Measurements from ENCODE around the gene CCNY. TPM values are rescaled to one million over a fixed set of nuclear protein-coding genes. Genes with fewer than 3 reads are reported as not detected.
"Not testable (repeated sequence)": the region's sequence is repeated elsewhere in the genome, so short reads cannot be mapped to it uniquely, and the experiment has no call there.

The CCNY gene
- total RNA-seq (2014; rRNA removed; shearing (Covaris generic)), result 26.9 and 40.1 TPM in 2 replicates

DNA sequence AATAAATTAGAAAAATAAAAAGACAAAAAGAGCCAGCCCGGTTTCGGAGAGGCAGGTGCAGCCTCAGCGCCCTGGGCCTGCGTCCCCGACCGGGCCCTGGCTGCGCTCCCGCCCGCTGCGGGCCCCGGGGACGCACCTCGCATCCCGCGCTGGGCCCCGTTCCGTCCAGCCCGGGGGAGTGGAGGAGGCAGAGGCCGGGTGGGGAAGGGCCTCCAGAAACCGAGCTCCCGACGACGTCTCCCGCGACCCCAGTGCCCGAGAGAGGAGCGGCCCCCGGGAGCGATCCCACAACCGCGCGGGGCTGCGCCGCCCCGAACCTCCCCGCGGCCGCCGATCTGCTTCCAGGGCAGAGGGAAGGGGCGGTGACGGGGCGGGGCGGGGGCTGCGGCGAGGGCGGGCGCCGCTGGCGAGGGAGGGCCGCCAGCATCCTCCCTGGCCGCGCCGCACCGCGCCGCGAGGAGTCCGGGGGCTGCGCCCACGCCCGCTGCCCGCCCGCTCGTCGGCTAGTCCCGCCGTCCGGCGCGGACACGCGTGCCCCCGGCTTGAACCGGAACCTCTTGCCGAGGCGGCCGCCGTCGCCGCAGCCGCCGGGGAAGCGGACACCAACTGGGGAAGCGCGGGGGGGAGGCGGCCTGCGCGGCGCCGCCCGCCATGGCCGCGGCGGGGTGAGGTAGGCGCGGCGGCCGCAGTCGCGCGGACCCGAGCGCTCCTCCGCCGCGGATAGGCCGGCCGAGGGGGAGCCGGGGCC is at the start of gene CCNY:
Gene CCNY (plus strand): TSS at position 426 of the 748 bp plus-strand sequence. CDS start 545 bp downstream, outside the sequence.
- DNase-seq (ENCODE audit: low read depth), result peak; percentile 81

DNA sequence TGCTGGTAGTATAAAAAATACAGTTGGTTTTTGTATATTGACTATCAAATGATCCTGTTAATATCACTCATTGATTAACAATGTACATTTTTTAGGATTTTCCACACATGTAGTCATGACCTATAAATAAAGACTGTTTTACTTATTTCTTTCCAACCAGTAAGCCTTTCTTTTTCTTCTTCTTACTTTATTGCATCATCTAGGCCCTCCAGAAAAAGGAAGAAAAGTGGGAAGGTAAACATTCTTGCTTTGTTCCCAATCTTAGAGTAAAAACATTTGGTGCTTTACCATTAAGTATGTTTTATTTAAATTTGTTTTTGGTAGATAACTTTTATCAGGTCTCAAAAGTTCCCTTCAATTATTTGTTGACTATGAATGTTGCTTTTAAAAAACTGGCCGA is 47.1 kb upstream of the CCNY start:
- no peak for DNase-seq (ENCODE audit: low read depth)

DNA sequence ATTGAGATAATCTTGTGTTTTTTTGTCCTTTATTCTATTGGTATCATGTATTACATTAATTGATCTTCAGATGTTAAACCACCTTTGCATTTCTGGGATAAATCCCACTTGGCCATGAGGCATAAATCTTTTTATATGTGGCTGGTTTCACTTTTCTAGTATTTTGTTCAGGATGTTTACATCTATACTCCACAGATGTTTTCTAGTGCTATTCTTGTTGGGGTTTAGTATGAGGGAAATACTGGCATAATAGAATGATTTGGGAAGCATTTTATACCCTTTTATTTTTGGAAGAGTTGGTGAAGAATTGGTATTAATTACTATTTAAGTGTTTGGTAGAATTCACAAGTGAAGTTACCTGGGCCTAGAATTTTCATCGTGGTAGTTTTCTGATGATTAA is 41.8 kb upstream of the CCNY start:
- no peak for DNase-seq (ENCODE audit: low read depth)

DNA sequence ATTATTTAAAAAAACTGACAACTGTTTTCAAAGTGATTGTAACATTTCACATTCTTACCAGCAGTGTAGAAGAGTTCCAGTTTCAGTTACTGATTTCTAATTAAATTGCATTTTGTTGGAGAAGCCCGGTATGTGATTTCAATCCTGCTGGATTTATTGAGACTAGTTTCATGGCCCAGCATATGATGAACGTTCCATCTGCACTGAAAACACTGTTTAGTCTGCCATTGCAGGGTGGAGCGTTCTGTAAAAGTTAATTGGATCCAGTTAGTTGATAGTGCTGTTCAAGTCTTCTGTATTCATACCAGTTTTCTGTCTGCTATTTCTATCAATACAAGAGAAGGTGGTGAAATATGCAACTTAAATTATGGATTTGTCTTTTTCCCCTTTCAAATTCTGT is 37.3 kb upstream of the CCNY start:
- DNase-seq (ENCODE audit: low read depth), result no peak

DNA sequence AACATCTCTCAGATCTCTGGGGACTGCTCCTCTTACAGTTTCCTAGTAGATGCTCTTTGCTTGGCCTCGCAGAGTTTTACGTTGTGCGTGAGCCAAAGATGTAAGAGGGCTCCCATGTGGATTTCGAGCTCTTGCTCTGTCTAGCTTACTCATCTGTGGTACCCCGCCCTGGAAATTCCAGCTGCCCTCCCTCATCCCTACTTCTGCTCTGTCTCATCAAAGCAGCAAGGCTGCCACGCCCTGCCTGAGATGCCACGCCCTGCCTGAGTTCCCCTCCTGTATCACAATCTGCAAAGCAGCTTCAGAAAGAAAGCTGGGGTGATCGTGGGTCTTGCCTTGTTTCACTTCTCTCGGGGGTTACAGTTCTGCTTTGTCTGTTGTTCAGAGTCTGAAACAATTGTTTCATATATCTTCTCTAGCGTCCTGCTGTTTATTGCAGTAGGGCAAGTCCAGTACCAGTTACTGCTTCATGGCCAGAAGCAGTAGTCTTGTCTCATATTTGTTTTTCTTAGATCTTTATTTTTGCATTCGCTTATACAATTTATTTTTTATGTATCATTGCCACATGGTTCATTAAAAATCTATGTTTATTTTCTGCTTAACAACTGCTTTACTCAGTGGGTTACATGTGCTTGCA is 36.1 kb upstream of the CCNY start:
- DNase-seq (ENCODE audit: low read depth), result peak; percentile 87

DNA sequence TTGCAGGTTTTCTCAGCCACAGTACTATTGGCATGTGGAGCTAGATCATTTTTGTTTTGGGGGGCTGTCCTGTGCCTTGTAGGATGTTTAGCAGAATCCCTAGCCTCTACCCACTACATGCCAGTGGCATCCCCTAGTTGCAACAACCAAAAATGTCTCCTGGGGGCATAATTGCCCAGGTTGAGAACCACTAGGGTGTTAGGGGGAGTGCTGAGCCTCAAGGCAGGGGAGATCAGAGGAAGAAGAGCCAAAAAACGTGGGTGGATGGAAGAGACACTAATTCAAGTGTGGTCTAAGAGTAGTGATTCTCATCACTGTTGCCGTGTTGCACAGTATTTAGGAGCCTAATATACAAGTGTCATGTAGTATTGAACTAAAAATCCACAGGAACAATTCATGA is 31.7 kb upstream of the CCNY start:
- no peak for DNase-seq (ENCODE audit: low read depth)

DNA sequence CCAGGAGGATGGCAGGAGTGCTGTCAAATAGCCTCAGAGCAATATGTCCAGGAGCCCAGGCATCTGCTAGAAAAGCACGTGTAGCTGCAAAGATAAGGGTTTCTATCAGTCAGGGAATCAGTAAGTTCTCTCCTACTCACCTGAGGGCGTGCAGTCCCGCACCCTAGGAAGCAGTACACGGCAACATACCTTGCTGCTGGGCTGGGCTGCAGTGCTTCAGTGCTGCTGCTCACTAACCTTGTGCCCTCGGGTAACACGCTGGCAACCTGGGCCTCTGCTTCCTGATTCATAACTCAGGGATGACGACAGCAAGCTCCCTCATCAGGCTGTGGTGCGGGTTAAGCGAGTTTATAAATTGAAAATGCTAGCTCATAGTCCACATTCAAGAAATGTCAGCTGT is 29.5 kb upstream of the CCNY start:
- DNase-seq (ENCODE audit: low read depth), result peak; percentile 51

DNA sequence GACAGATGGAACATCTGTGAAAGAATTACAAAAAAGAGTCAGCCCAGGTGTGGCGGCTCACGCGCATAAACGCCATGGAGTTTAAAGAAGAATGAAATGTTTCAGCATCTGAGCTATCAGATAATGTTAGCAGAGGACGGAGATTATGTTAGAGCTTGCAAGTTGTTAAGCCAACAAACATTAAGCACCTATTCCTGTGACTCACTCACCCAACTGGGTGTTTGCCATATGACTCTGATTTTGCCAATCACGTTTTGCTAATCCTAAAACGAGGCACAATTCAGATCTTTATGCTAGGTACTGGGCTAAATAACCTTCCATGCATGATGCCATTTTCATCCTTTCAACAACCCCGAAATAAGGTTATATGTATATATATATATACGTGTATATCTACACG is 29.0 kb upstream of the CCNY start:
- DNase-seq (ENCODE audit: low read depth), result peak; percentile 35

DNA sequence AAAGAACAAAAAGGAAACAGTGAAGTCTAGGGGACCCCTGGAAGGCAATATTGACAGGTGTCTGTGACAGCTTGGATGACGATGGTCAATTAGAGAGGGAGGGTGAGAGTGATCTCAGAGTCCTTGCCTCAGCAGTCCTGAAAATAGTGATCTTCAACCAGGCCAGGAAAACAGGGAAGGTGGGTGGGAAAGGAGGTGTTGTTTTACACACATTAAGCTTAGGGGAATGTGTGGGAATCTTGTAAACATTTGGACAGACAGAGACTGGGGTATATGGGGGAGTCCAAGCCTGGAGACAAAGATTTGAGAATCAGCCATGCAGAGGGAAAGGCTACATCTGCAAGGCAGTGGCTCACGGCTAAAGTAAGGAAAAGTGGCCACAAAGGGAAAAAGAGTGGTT is 27.5 kb upstream of the CCNY start:
- DNase-seq (ENCODE audit: low read depth), result no peak

DNA sequence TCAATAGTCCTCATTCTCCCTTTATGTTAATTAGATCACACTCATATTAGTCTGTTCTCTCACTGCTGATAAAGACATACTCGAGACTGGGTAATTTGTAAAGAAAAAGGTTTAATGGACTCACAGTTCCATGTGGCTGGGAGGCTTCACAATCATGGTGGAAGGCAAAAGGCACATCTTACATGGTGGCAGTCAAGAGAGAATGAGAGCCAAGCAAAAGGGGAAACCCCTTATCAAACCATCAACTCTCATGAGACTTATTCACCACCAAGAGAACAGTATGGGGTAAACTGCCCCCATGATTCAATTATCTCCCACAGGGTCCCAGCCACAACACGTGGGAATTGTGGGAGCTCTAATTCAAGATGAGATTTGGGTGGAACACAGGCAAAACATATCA is 22.2 kb upstream of the CCNY start:
- DNase-seq (ENCODE audit: low read depth), result not testable (repeated sequence)

DNA sequence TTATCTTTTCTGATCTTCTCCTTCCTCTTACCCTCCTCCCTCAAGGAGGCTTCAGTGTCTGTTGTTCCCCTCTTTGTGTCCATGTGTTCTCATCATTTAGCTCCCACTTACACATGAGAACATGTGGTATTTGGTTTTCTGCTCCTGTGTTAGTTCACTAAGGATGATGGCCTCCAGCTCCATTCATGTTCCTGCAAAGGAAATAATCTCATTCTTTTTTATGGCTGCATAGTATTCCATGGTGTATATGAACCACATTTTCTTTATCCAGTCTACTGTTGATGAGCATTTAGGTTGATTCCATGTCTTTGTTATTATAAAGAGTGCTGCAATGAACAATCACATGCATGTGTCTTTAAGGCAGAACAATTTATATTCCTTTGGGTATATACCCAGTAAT is 21.1 kb upstream of the CCNY start:
- DNase-seq (ENCODE audit: low read depth), result not testable (repeated sequence)

DNA sequence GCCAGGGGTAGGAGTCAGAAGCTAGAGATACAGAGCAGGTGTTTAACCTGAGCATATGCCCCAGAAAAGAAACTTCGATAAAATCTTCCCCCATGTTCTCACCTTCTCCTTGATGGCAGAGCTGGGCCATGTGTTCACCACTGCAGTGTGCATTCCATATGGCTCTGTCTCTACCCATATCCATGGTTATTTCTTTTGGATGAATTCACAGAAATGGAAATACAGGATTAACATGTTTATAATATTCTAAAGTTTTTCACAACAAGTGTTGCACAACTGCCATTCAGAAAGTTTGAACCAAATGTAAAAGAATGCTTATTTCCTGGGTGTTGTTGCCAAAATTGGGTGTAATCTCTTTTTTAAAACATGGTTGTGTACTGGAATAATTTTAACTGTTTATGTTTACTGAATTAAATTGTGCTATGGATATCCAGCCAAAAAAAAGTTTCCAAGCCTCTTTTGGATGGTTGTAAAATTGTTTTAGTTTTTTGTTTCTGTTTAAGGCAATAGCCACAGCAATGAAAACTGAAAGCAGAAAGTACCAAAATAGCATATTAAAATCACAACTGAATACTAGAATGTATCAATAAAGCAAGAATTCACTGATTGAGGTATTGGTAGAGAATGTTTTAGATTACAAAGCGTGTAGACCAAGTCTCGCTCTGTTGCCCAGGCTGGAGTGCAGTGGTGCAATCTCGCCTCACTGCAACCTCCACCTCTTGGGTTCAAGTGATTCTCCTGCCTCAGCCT is 19.9 kb upstream of the CCNY start:
- DNase-seq (ENCODE audit: low read depth), result no peak

DNA sequence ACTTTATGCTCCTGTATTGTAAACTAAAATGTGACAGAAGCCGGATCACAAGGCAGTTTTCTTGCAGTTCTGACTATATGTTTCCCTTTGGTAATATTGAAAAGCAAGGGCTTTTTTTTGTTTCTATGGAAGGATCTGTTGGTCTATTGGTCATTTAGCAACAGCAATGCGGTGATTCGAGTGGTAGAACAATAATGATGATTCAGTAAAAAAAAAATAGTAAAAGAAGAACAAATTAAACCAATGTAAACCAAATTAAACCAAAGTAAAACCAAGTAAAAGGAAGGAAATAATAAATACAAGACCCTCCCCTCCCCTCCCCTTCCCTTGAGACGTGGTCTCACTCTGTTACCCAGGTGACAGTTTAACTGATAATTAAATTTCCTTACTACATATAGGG is 17.8 kb upstream of the CCNY start:
- DNase-seq (ENCODE audit: low read depth), result no peak

DNA sequence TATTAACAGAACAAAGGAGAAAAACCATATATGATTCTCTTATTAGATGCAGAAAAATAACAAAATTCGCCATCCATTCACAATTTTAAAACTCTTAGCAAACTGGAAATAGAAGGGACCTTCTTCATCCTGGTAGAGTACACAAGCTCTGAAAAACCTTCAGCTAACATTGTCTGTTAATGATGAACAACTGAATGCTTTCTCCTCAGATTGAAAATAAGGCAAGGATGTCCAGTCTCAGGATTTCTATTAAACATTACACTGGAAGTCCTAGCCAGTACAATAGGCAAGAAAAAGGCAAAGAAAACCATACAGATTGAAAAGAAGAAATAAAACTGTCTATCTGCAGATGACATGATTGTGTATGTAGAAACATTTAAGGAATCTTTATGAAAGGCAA is 16.0 kb upstream of the CCNY start:
- no peak for DNase-seq (ENCODE audit: low read depth)

DNA sequence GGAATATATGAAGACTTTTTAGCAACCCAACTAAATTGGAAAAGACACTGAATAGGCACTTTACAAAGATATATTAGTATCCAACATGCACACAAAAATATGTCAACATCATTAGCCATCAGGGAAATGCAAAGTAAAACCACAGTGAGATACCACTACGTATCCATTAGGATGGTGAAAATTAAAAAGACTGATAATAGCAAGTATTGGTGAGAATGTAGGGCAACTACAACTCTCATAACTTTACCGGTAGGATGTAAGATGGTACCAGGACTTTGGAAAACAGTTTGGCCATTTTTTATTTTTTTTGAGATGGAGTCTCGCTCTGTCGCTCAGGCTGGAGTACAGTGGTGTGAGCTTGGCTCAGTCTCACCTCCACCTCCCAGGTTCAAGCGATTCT is 13.7 kb upstream of the CCNY start:
- no peak for DNase-seq (ENCODE audit: low read depth)

DNA sequence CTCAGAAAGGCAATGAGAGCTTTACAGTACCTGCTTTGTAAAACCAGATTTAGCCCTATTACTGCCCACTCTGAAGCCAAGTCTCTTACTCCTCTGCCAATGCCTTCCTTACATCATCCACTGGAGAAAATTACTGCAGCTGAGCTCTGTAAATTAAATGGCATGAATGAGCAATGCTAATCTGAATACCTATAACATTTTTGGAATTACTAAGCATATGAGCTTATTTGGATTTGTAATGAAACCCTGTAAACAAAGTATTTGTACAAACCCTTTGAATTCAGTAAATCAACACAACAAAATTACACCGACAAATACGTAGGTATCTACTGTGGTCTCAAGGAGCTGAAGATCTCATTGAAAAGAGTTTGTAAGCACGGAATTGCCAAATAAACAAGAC is 12.1 kb upstream of the CCNY start:
- DNase-seq (ENCODE audit: low read depth), result no peak

DNA sequence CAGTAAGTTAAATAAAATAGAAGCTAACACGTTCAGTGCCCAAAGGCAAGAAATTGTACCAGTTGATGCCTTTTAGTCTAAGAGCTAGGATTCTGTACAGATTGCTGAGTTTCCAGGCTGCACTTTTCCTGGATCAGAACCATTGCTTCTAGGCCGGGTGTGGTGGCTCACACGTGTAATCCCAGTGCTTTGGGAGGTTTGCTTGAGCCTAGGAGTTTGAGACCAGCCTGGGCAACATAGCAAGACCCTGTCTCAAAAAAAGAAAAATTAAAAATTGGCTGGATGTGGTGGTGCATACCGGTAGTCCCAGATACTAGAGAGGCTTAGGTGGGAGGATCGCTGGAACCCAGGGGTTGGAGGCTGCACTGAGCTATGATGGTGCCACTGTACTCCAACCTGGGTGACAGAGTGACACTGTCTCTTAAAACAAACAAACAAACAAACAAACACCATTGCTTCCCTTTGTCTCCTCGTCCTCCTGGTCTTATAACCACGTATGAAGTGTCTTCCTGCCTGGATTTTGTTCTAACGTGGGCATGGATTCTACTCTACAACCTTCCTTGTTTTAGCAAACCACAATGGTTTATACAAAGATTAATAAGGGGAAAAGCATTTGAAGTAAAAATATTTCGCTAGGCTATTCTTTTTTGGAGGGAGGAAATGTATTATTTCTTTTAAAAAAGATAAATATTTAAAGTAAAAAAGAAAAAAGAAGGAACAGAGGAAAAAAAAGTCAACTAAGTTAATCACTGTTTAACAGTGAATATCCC is 9.7 kb upstream of the CCNY start:
- DNase-seq (ENCODE audit: low read depth), result no peak

DNA sequence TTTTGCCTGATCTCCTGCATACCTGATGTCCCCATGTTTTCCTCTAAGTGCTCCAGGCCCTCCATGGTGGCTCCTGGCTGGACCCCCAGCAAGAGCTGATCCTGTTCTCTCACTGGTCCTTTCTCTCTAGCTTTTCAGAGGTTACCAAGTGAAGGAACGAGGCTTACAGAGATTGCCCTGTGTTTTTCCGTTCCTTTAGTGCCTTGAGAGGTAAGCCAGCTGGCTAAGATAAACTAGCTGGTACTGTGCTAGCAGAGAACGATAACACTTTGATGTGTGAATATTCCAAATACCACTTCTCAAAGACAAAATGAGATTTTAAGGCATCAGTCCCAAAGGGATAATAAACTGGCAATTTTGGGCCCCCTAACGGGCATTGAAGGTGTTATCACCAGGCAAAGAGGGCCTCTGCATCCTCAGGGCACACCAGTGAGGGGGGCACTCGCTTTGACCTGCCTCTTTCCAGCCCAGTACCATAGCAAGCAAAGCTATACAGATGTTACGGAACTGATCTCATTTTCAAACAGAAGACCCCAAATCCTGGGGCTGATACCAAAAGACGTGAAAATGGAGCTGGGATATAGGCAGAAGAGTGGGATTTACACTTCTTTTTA is 8.4 kb upstream of the CCNY start:
- no peak for DNase-seq (ENCODE audit: low read depth)

DNA sequence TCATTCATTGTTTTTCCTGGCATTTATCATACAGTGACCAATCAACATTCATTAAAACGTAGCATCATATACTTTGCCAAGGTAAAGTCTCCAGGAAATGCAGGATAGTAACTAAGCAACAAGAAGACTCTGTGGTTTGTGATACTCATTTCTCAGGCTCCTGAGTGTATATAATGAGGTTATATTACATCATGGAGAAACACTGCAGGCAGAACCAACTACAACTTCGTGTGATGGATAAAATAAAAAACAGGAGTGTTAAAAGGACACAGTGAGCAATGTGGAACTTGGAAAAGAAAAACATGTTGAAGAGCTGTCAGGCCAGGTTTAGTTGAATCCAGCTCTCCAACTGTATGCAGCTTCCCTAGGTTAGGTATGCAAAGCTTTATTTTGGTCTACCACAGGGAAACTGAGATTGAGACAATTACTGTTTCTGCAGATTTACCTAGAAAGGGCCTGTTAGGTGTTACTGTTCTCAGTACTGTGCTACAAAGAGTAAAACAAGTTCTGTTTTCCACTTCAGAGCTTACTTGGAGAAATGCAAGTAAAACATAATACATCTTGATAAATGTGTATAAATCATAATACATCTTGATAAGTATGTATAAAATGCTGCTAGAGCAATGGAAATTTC is 7.8 kb upstream of the CCNY start:
- peak; percentile 27 for DNase-seq (ENCODE audit: low read depth)

DNA sequence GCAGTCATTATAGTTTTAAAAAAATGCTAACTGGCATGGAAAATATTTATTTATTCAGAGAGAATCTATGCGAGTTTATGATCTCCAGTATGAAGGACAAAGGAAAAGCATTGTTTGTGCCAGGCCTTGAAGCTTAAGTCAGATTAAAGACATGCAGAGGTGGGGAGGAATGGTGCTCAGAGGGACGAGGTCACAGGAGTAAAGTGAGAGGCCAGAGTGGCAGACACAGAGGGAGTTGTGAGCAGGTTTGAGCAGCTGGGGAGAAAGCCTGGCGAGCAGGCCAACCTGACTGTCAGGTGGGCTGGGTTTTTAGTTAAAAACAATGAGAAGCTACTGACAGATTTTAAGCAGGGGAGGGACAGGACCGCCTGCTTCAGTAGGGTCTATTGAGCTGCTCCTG is 6.8 kb upstream of the CCNY start:
- no peak for DNase-seq (ENCODE audit: low read depth)
